Stimulated activated CD8-positive, alpha-beta memory T cell treated with anti-CD3 and anti-CD28 coated beads, Interleukin-7, amount 100 ng/mL, for 24 hours (primary cell): Measurements from ENCODE around the gene UHRF2.
"Not testable (repeated sequence)": the region's sequence is repeated elsewhere in the genome, so short reads cannot be mapped to it uniquely, and the experiment has no call there.

Source experiments
- DNase-seq: peaks from one replicate; pipeline ENCODE4 v3.0.0-alpha.2; 2020; ENCODE audit warnings: low read depth

Gene UHRF2

GRCh38 chr9:6489099-6489498, 76.1 kb downstream of the UHRF2 start:
- DNase-seq: no peak

- DNase-seq: no peak
These were observed 77.9 kb downstream of the UHRF2 start for GRCh38 chr9:6490863-6491262.

GRCh38 chr9:6495466-6495865, 82.5 kb downstream of the UHRF2 start:
- DNase-seq: no peak

GRCh38 chr9:6498982-6499381, 86.0 kb downstream of the UHRF2 start:
- no peak for DNase-seq

- DNase-seq: no peak
These were observed 88.7 kb downstream of the UHRF2 start for GRCh38 chr9:6501526-6502210.

- no peak for DNase-seq
These were observed 89.4 kb downstream of the UHRF2 start for GRCh38 chr9:6502399-6502798.

- DNase-seq: no peak
These were observed 93.6 kb downstream of the UHRF2 start for GRCh38 chr9:6506571-6506970.

GRCh38 chr9:6512085-6512657, 99.2 kb downstream of the UHRF2 start:
- DNase-seq: no peak

- no peak for DNase-seq
These were observed 109.3 kb downstream of the UHRF2 start for GRCh38 chr9:6522263-6522662.

- no peak for DNase-seq
These were observed 112.5 kb downstream of the UHRF2 start for GRCh38 chr9:6525326-6526045.

- DNase-seq: no peak
These were observed 122.6 kb downstream of the UHRF2 start for GRCh38 chr9:6535594-6535993.

GRCh38 chr9:6538666-6539071, 125.7 kb downstream of the UHRF2 start:
- no peak for DNase-seq

- DNase-seq: not testable (repeated sequence)
These were observed 129.6 kb downstream of the UHRF2 start for GRCh38 chr9:6542617-6543016.

- no peak for DNase-seq
These were observed 130.2 kb downstream of the UHRF2 start for GRCh38 chr9:6543204-6543603.

- DNase-seq: no peak
These were observed 132.2 kb downstream of the UHRF2 start for GRCh38 chr9:6545017-6545691.

GRCh38 chr9:6549106-6549800, 136.3 kb downstream of the UHRF2 start:
- no peak for DNase-seq

- no peak for DNase-seq
These were observed 138.1 kb downstream of the UHRF2 start for GRCh38 chr9:6551136-6551535.

GRCh38 chr9:6552033-6552432, 139.0 kb downstream of the UHRF2 start:
- DNase-seq: no peak

- DNase-seq: no peak
These were observed 139.6 kb downstream of the UHRF2 start for GRCh38 chr9:6552498-6553121.

GRCh38 chr9:6553866-6554265, 140.9 kb downstream of the UHRF2 start:
- DNase-seq: no peak
